ENCODE data around the gene CORO1A. TPM values are rescaled to one million over a fixed set of nuclear protein-coding genes. Genes with fewer than 3 reads are reported as not detected.

The CORO1A gene
- total RNA-seq, 1 experiment from 2014 or later: 0.95 TPM

DNA sequence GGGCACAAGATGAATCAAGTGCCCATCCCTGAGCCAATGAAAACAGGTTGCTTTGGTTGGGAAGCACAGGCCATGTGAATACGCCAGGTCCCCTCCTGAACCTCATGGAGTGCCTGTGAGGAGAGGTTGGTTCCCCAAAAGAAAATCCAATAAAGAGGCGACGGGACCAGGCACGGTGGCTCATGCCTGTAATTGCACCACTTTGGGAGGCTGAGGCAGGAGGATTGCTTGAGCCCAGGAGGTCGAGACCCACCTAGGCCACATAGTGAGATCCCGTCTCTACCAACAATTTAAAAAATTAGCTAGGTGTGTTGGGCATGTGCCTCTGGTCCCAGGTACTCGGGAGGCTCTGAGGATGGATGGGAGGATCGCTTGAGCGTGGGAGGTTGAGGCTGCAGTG, 3.5 kb upstream of the CORO1A start:
- no peaks in the 10 kb centered on the region for H3K27me3 Mint-ChIP-seq (ENCODE audit: insufficient read depth, unreplicated experiment)
- CTCF ChIA-PET: no interaction called here
- no peak for DNase-seq
- no peaks in the 10 kb centered on the region for H3K36me3 Mint-ChIP-seq (ENCODE audit: insufficient read depth, unreplicated experiment)
- H3K4me1 Mint-ChIP-seq (ENCODE audit: low read depth, unreplicated experiment): no peaks in the 10 kb centered on the region
- Histone ChIP-seq H3K36me3 (ENCODE audit: control insufficient read depth, insufficient read depth, low read length) (no peaks in the 10 kb centered on the region), H3K9me3 (no peaks in the 10 kb centered on the region), H3K27me3 (replicated peaks; ENCODE audit: control insufficient read depth, insufficient read depth, low read length) (no peaks in the 10 kb centered on the region), H3K4me3 (ENCODE audit: low read depth, low read length) (no peak overlapping the region), H3K4me1 (no peaks in the 10 kb centered on the region)
- TF ChIP-seq, protein P1, sequence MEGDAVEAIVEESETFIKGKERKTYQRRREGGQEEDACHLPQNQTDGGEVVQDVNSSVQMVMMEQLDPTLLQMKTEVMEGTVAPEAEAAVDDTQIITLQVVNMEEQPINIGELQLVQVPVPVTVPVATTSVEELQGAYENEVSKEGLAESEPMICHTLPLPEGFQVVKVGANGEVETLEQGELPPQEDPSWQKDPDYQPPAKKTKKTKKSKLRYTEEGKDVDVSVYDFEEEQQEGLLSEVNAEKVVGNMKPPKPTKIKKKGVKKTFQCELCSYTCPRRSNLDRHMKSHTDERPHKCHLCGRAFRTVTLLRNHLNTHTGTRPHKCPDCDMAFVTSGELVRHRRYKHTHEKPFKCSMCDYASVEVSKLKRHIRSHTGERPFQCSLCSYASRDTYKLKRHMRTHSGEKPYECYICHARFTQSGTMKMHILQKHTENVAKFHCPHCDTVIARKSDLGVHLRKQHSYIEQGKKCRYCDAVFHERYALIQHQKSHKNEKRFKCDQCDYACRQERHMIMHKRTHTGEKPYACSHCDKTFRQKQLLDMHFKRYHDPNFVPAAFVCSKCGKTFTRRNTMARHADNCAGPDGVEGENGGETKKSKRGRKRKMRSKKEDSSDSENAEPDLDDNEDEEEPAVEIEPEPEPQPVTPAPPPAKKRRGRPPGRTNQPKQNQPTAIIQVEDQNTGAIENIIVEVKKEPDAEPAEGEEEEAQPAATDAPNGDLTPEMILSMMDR (IDR thresholded peaks at IDR 0.05; ENCODE audit: insufficient read depth in 1 of 2, low read depth in 1 of 2, low read length in 1 of 2, severe bottlenecking in 1 of 2, unreplicated experiment in 1 of 2): no peak
- BruUV-seq (replicated peaks): no TSS peak
- H3K4me3 Mint-ChIP-seq (ENCODE audit: unreplicated experiment): no peak overlapping the region
- intact Hi-C loops (cut with micrococcal nuclease; ENCODE audit: unreplicated experiment): no loop called here
- H3K27ac Mint-ChIP-seq (ENCODE audit: unreplicated experiment): no peak overlapping the region
- H3K9me3 Mint-ChIP-seq (ENCODE audit: unreplicated experiment): no peaks in the 10 kb centered on the region
- POLR2A ChIA-PET: no interaction called here

DNA sequence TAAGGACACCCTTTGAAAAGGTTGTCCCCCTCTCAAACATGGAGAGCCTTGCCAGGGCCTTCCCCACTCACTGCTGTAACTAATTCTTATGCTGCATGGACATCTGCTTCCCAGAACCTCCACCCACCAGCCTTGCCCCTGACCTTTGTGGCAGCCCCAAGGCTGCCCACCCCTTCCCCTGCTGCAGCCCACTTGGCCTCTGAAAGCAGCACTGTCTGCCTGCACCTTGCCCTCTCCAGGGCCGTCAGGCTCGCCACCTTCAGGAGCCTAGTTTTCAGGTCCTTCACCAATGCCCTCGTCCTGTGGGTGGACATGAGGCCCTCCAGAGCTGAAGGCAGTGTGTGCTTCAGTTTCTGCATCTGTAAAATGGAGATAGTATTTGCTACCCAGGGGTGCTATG, 2.7 kb upstream of the CORO1A start:
- H3K4me1 Mint-ChIP-seq (ENCODE audit: low read depth, unreplicated experiment): no peaks in the 10 kb centered on the region
- H3K36me3 Mint-ChIP-seq (ENCODE audit: insufficient read depth, unreplicated experiment): no peaks in the 10 kb centered on the region
- H3K4me3 ChIP-seq (ENCODE audit: low read depth, low read length): no peak overlapping the region
- H3K4me1 ChIP-seq: no peaks in the 10 kb centered on the region
- H3K9me3 ChIP-seq: no peaks in the 10 kb centered on the region
- BruUV-seq (replicated peaks): no TSS peak
- H3K9me3 Mint-ChIP-seq (ENCODE audit: unreplicated experiment): no peaks in the 10 kb centered on the region
- no peak for DNase-seq
- H3K27me3 ChIP-seq (replicated peaks; ENCODE audit: control insufficient read depth, insufficient read depth, low read length): no peaks in the 10 kb centered on the region
- intact Hi-C loops (cut with micrococcal nuclease; ENCODE audit: unreplicated experiment): no loop called here
- POLR2A ChIA-PET: no interaction called here
- H3K36me3 ChIP-seq (ENCODE audit: control insufficient read depth, insufficient read depth, low read length): no peaks in the 10 kb centered on the region
- CTCF ChIA-PET: interaction anchor here (0.7 kb wide), 1 partner anchor 237 kb away, joined by 4 read pairs; no protein-coding TSS in a partner anchor
- TF ChIP-seq, protein P1 (IDR thresholded peaks at IDR 0.05; ENCODE audit: insufficient read depth in 1 of 2, low read depth in 1 of 2, low read length in 1 of 2, severe bottlenecking in 1 of 2, unreplicated experiment in 1 of 2): no peak
- H3K27me3 Mint-ChIP-seq (ENCODE audit: insufficient read depth, unreplicated experiment): no peaks in the 10 kb centered on the region
- no peak overlapping the region for H3K27ac Mint-ChIP-seq (ENCODE audit: unreplicated experiment)
- no peak overlapping the region for H3K4me3 Mint-ChIP-seq (ENCODE audit: unreplicated experiment)

DNA sequence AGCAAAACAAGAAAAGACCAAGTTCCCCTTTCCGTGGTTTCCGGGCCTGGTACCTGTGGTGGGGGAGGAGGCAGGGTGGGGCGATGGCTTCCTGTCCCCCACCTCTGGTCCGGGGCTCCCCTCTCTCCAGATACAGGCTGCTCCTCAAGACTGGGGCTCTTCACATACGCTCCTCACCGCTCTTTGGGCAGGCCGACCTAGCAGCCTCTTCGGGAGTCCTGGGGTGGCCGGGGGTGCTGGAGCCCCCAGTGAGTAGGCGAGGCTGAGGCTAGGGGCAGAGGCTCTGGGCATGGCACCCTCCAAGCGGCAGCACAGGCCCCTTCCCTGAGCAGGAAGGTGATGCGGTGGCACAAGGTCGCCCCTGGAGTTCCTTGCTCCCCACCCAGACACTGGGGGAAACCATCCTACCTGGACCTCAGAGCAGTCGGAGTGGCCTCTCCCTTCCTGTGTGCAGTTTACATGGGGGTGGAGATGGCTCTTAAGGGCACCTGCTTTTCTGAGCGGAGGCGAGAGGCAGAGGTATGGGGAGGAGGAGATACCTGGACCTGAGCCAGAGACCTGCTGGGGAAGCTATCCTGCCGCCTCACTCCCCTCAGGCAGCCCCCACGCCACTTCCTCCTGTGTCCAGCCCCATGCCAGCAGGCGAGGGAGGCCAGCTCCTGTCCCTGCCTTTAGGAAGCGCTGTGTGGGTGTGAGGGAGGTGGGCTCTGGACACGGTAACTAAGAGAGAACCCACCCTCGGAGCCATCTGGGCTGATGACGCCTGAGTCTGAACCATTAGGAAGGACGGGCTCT, 891 bp downstream of the CORO1A start:
- Histone ChIP-seq H3K9me3 (no peaks in the 10 kb centered on the region), H3K36me3 (ENCODE audit: control insufficient read depth, insufficient read depth, low read length) (no peaks in the 10 kb centered on the region), H3K27me3 (replicated peaks; ENCODE audit: control insufficient read depth, insufficient read depth, low read length) (no peaks in the 10 kb centered on the region), H3K4me3 (ENCODE audit: low read depth, low read length) (no peak overlapping the region), H3K4me1 (no peaks in the 10 kb centered on the region)
- no peak overlapping the region for H3K27ac Mint-ChIP-seq (ENCODE audit: unreplicated experiment)
- BruUV-seq (replicated peaks): no TSS peak
- H3K4me3 Mint-ChIP-seq (ENCODE audit: unreplicated experiment): peak overlapping the region; percentile 51
- no peak for DNase-seq
- CTCF ChIA-PET: interaction anchor here (0.8 to 1.0 kb wide), 2 partner anchors 41 to 61 kb away, joined by 3 to 4 read pairs; partner anchors contain the start of gene MAPK3
- intact Hi-C loops (cut with micrococcal nuclease; ENCODE audit: unreplicated experiment): no loop called here
- no peaks in the 10 kb centered on the region for H3K27me3 Mint-ChIP-seq (ENCODE audit: insufficient read depth, unreplicated experiment)
- no peaks in the 10 kb centered on the region for H3K9me3 Mint-ChIP-seq (ENCODE audit: unreplicated experiment)
- H3K4me1 Mint-ChIP-seq (ENCODE audit: low read depth, unreplicated experiment): no peaks in the 10 kb centered on the region
- no peaks in the 10 kb centered on the region for H3K36me3 Mint-ChIP-seq (ENCODE audit: insufficient read depth, unreplicated experiment)
- TF ChIP-seq, protein P1 (IDR thresholded peaks at IDR 0.05; ENCODE audit: insufficient read depth in 1 of 2, low read depth in 1 of 2, low read length in 1 of 2, severe bottlenecking in 1 of 2, unreplicated experiment in 1 of 2): no peak
- POLR2A ChIA-PET: no interaction called here

Data from Caco-2 (cell line).